ENCODE results near the gene MPHOSPH6. TPM values are rescaled to one million over a fixed set of nuclear protein-coding genes. Genes with fewer than 3 reads are reported as not detected.

The MPHOSPH6 gene
- total and polyA plus RNA-seq, 2 of the 13 experiments (the other 11 are each of a cell fraction or from before 2014, with no cell fraction given): 28.4 to 76.4 TPM

GRCh38 chr16:82160226-82160625, 9.8 kb downstream of the MPHOSPH6 start (continued):
- TF ChIP-seq ZNF142 (CRISPR knock-in tag; IDR thresholded peaks at IDR 0.05) (no peak), ZNF570 (CRISPR knock-in tag; IDR thresholded peaks at IDR 0.05; ENCODE audit: borderline replicate concordance) (no peak), NFIC (IDR thresholded peaks at IDR 0.05; ENCODE audit: low read length) (no peak), FOSL1 (CRISPR knock-in tag; IDR thresholded peaks at IDR 0.05; ENCODE audit: borderline replicate concordance) (no peak), ISX (CRISPR knock-in tag; conservative IDR thresholded peaks at IDR 0.05) (no peak)

DNA sequence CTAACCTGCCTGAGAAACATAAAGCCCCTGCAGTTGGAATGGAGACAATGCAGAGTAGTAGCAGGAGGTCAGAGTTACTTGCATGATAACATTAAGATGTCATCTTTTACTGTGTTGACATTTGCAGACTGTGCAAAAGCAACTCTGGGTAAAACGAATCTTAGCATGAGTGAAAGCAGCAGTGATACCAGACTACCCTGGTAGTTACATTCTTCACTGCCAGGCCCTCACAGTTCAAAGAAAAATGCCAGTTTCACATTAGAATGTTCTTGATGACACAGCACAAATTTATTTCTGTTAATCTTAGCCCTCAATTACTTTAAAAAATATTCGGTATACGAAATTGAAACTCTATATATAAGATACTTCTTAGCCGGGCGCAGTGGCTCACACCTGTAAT, 12.2 kb downstream of the MPHOSPH6 start:
- H4K20me1 ChIP-seq (ENCODE audit: insufficient read depth, low read length): no peaks in the 10 kb centered on the region
- no peak for DNase-seq (ENCODE audit: low spot score)
- no peak overlapping the region for H3K4me2 ChIP-seq (ENCODE audit: low read depth, low read length)
- H3K27me3 ChIP-seq (ENCODE audit: control insufficient read depth in 1 of 2, insufficient read depth in 2 of 2, low read length in 2 of 2): no peaks in the 10 kb centered on the region
- H3K36me3 ChIP-seq (replicated peaks in 1 of 2; ENCODE audit: control insufficient read depth in 1 of 2, insufficient read depth in 2 of 2, low read length in 2 of 2): peaks cover 20 to 56% of the 10 kb centered on the region in 2 experiments
- ChIA-PET CTCF (ENCODE audit: low intra/inter-chr PET ratio, low total read pairs) (no interaction called here), POLR2A (no interaction called here)
- no peak overlapping the region for H3K27ac ChIP-seq (ENCODE audit: extremely low read length, insufficient read depth, low read length)
- peaks cover 15% of the 10 kb centered on the region for H3K79me2 ChIP-seq (ENCODE audit: insufficient read depth, low read length)
- no peak overlapping the region for H3K9ac ChIP-seq (ENCODE audit: insufficient read depth, low read depth, low read length)
- BruUV-seq (replicated peaks): no TSS peak
- no peak for ATAC-seq
- no peak overlapping the region for H3K4me3 ChIP-seq (replicated peaks in 1 of 3; ENCODE audit: insufficient read depth in 1 of 3, low read depth in 2 of 3, low read length in 3 of 3)
- in situ Hi-C loops (cut with HindIII; ENCODE audit: extremely low pct_ligation_motif_present, low pct_unique_long_range_greater_than_20kb) (no loop called here), intact Hi-C loops (cut with micrococcal nuclease; ENCODE audit: unreplicated experiment) (no loop called here)
- H2AFZ ChIP-seq (ENCODE audit: low read length): no peak overlapping the region
- no peak for FAIRE-seq
- peaks cover 9% of the 10 kb centered on the region for H3K4me1 ChIP-seq (ENCODE audit: insufficient read depth, low read length)
- WGBS (ENCODE audit: low lambda C conversion rate): 93% methylated on average over 5 of the region's 5 CpGs
- TF ChIP-seq PCBP1 (IDR thresholded peaks at IDR 0.05; ENCODE audit: borderline replicate concordance, low read depth, low read length) (no peak), MAFF (IDR thresholded peaks at IDR 0.05; ENCODE audit: low read depth, low read length) (peak; percentile 77), MAFK (conservative IDR thresholded peaks at IDR 0.05 in 1 of 2, IDR thresholded peaks at IDR 0.05 in 1 of 2; ENCODE audit: low read length in 2 of 2) (peak; percentile 85 to 88)
- no peaks in the 10 kb centered on the region for H3K9me3 ChIP-seq (ENCODE audit: low read length)

Measured in HepG2 (cell line).